HepG2 (cell line): Measurements from ENCODE around the gene GOSR1.

Source experiments
- ATF2 ChIP-seq: sonication (generic); formaldehyde crosslinking; IDR thresholded peaks from 2 replicates; pipeline ENCODE4 v1.4.0; 2020; ENCODE audit warnings: missing genetic modification reagents
- HOXA3 ChIP-seq: sonication (generic); formaldehyde crosslinking; IDR thresholded peaks from 2 replicates; pipeline ENCODE4 v1.5.0; 2020; ENCODE audit warnings: missing genetic modification reagents
- MAZ ChIP-seq, 2 experiments: sonication (generic) in 1 of 2; formaldehyde crosslinking in 1 of 2; IDR thresholded peaks; 2 replicates each; pipeline versions ENCODE4 v1.5.0 to v1.6.1; 2012 to 2020; ENCODE audit warnings: low read depth in 2 of 2, mild to moderate bottlenecking in 2 of 2, borderline replicate concordance in 1 of 2, improper control_type of control experiment in 1 of 2, low read length in 1 of 2, missing genetic modification reagents in 1 of 2, moderate library complexity in 1 of 2
- SIN3A ChIP-seq: IDR thresholded peaks from 2 replicates; pipeline ENCODE4 v1.6.1; 2011; ENCODE audit warnings: low read depth, mild to moderate bottlenecking, control low read depth, low read length, borderline replicate concordance
- ZNF253 ChIP-seq: sonication (generic); formaldehyde crosslinking; IDR thresholded peaks from 2 replicates; pipeline ENCODE4 v1.8.0; 2022; ENCODE audit warnings: mild to moderate bottlenecking, missing genetic modification reagents, borderline replicate concordance

GRCh38 chr17:30573603-30574175 is 96.5 kb downstream of the GOSR1 start:
- TF ChIP-seq SIN3A (no peak), MAZ (IDR thresholded peaks at IDR 0.05; ENCODE audit: borderline replicate concordance, low read depth, low read length) (no peak), MAZ (CRISPR knock-in tag; IDR thresholded peaks at IDR 0.05; ENCODE audit: low read depth) (no peak), ATF2 (no peak), ZNF253 (CRISPR knock-in tag) (no peak), HOXA3 (CRISPR knock-in tag) (no peak)
